SIG-M5 treated with dmso at 0.1 percent for 504 hours (cell line): ENCODE results near the gene VASH2.
"Not testable (repeated sequence)": the region's sequence is repeated elsewhere in the genome, so short reads cannot be mapped to it uniquely, and the experiment has no call there.

ENCODE experiments used
- DNase-seq: peaks from one replicate; lab custom pipeline; 2025; ENCODE audit not compliant: unreplicated experiment; lab: John Stamatoyannopoulos, UW

VASH2 gene

DNA sequence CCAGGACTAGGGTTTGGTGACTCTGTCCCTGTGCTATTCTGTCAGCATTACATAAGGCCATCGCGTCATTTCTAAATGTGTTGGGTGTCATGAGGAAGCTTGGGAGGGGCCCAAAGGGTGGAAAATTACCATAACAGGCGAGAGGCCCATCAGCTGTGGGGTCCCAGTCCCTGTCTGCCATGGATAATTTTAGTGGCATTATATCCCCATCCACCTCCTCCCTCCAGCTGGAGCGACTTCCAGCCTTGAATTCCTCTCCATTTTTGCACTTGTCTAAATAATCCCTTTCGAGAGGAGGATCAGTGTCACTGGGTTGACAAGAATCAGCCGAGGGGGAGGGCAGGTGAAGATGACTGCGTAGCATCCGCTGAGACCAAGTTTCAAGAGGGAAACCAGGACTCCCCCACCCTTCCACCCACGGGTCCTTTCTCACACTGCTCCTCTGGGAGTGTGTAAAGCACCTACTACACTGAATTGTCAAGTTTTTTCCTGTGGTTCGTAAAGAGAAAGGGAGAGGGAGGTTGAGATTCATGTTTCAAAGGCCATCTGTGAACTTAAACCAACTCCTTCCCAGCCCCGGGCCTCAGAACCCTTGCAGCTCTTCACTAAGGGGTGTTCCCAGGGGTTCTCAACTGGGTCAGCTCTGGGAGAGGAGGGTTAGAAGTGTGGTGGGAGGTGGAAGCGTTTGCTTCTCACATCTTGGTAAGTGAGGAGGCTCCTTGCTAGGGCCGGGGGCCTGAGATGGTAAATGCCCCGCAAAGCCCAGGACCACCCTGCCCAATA lies 29.2 kb downstream of the VASH2 start:
- DNase-seq, result no peak

- no peak for DNase-seq
These were observed 29.9 kb downstream of the VASH2 start for GRCh38 chr1:212980123-212980785.

GRCh38 chr1:212981025-212981495 lies 30.7 kb downstream of the VASH2 start:
- DNase-seq, result no peak

DNA sequence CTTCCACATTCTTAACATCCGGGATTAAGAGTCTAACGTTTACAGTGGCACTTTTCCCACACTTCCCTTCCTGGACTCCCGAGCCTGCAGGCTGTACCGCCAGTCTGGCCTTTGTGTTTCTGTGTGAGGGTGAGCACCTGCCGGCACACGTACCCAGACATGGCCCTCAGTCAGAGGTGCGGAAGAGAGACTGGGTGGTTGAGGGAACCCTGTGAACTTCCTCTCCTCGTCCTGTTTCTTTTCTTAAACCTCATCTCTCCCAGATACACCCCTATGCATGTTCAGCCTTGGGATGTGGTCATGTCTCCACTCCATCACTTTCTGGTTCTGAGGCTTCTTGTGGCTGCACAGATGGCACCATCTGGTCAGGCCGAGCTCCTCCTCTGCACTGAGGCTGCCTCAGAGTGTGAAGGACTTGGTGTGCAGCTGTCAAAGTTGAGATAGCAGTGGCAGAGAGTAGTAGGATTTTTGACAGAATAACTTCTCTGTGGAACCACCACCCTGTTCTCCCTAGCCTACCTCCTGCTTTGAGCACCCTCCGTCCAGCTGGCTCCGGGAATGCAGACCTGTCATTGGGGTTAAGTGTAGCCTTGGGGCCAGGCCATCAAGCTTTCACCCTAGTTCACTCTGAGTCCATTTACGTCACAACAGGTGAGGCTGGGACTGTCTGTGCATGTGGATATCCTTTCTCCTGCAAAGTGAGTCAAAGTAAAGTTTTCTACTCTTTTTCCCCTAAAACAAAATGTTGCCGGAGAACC lies 31.4 kb downstream of the VASH2 start:
- DNase-seq, result no peak

GRCh38 chr1:212982430-212983152 lies 32.2 kb downstream of the VASH2 start:
- DNase-seq, result no peak

- no peak for DNase-seq
These were observed 33.1 kb downstream of the VASH2 start for GRCh38 chr1:212983482-212983881.

GRCh38 chr1:212984522-212985291 lies 34.4 kb downstream of the VASH2 start:
- DNase-seq, result no peak

GRCh38 chr1:212986551-212986950 lies 36.2 kb downstream of the VASH2 start:
- DNase-seq, result no peak

DNA sequence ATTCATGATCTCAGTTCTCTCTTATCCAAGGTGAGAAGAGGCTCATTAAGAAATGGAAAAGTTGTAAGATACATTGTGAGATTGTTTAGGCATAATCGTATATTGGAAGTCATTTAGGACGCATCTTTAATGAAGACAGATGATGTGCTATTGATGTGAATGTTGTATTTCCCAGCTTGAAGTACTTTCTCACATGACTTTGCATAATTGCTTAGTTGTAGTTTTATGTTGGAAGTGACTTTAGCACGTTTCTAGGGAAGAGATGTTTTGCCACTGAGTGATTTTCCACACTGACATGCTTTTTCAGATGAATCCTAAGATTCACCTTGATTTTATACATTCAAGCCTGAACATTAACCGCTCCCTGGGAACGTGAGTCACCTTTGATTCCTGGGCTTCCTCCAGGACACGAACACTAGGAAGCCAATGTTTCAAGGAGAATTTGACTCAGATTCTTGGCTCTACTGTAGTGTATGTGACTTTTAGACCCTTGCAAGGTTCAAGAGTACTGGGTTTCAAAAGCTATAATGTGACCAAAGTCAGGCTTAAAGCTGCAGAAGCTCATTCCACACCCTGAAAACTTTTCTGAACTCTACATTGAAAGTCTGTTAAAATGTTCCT lies 37.5 kb downstream of the VASH2 start:
- no peak for DNase-seq

DNA sequence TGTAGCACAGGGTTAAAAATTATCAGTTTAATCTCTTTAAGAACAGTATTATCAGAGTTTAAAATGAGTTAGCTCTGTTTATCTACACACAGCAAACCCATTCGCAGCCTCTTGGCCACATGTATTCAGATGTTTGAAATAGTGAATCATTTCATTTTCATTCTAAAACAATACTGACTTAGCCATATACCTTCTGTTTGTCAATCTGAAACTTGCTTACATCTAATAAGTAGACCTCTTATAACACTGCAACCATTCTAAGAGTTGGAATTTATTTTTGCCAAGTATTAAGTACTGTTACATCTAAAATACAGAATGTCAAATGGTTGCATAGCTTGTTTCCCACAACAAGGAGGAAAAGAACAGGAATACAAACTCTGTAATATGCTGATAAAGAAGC lies 39.9 kb downstream of the VASH2 start:
- no peak for DNase-seq

DNA sequence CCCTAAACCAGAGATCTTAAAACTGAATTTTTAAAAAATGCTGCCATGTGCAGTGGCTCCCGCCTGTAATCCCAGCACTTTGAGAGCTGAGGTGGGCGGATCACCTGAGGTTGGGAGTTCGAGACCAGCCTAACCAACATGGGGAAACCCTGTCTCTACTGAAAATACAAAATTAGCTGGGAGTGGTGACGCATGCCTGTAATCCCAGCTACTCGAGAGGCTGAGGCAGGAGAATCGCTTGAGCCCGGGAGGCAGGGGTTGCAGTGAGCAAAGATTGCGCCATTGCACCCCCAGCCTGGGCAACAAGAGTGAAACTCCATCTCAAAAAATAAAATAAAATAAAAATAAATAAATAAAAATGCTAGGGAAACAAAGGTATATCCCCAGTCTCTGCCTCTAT lies 43.6 kb downstream of the VASH2 start:
- DNase-seq, result not testable (repeated sequence)

DNA sequence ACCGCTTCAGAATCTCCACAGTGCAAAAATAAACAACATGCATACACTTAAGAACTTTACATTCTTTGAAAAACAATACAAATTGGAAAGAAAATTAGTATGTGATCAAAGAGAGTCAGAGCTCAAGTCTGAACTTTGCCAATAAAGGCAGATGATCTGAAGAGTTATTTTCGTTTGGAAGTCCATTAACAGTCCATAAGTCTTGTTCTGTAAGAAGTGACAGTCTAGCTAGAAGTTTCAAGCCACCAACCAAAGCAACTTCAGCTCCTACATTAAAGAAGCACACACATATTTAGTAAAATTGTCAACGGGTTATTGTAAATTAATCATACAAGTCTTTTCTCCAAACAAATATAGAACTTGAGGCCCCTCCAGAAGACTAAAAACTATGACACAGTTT lies 44.6 kb downstream of the VASH2 start:
- no peak for DNase-seq

- DNase-seq, result no peak
These were observed 52.9 kb downstream of the VASH2 start for GRCh38 chr1:213003256-213003655.

- no peak for DNase-seq
These were observed 58.2 kb downstream of the VASH2 start for GRCh38 chr1:213008564-213008963.

DNA sequence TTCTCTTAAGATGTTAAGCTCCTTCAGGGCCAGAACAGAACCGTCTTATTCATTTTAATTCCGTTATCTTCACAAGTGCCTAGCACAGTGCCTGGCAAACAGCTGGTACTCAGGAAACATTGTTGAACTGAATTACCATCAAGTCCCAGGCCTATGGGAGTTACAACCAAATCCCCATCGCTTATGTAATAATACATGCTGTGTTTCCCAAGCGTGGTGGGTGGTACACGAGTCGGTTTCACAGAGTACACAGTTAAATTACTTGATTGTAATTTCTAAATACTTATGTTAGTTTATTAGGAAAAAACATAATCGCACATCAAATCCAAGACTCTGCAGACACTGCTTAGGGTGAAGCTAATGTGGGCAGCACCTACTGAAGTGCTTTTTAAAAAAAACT lies 64.3 kb downstream of the VASH2 start:
- peak; percentile 64 for DNase-seq

- peak; percentile 98 for DNase-seq
These were observed 65.0 kb downstream of the VASH2 start, which contains the start of gene ANGEL2 for GRCh38 chr1:213015099-213016050. Gene ANGEL2 (minus strand): TSS chr1:213015867. CDS start chr1:213015671, 196 bp downstream.

GRCh38 chr1:213017447-213018273 lies 67.3 kb downstream of the VASH2 start:
- DNase-seq, result no peak

- DNase-seq, result no peak
These were observed 69.1 kb downstream of the VASH2 start for GRCh38 chr1:213019450-213019849.
